ENCODE data around the gene ARSG.

Gene ARSG

DNA sequence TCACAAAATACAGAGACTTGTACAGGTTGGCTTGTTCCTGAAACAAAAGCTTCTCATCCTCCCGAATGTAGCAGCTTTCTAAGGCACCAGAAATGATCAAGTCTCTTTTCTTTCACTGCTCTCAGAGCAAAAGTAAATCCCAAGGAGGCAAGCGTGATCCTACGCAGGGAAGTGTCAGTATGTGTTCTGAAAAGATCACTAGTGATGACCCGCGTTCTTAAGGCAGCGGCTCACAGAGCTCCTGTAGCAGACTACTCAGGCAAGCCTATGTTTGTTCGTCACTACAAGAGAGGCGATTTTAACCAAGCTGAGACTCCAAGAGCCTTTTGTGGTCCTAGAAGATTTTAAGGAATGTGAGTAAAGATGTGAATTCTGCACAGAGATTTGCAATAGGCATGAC lies 131.5 kb downstream of the ARSG start:
- DNase-seq (ENCODE audit: extremely low spot score): no peak
- TF ChIP-seq PKNOX1 (IDR thresholded peaks at IDR 0.05): no peak
- no peak for TF ChIP-seq ELF4 (IDR thresholded peaks at IDR 0.05)
- TF ChIP-seq HDGF (IDR thresholded peaks at IDR 0.05; ENCODE audit: borderline replicate concordance): no peak
- TF ChIP-seq FOXK2 (IDR thresholded peaks at IDR 0.05): no peak
- no peak for TF ChIP-seq SUZ12 (IDR thresholded peaks at IDR 0.05)
- no peak for TF ChIP-seq BHLHE40 (IDR thresholded peaks at IDR 0.05; ENCODE audit: borderline replicate concordance)
- TF ChIP-seq L3MBTL2 (conservative IDR thresholded peaks at IDR 0.05): no peak
- no peak for TF ChIP-seq ARNT (IDR thresholded peaks at IDR 0.05)
- no peak for TF ChIP-seq FOXA1 (IDR thresholded peaks at IDR 0.05)
- TF ChIP-seq FOXM1 (IDR thresholded peaks at IDR 0.05; ENCODE audit: borderline replicate concordance): no peak
- no peak for TF ChIP-seq ZNF384 (IDR thresholded peaks at IDR 0.05)
- TF ChIP-seq LEF1 (IDR thresholded peaks at IDR 0.05; ENCODE audit: borderline replicate concordance): no peak
- ChIA-PET CTCF (interaction anchor here (0.6 kb wide), 2 partner anchors 11 to 47 kb away, joined by 3 to 6 read pairs; no protein-coding TSS in a partner anchor), POLR2A (no interaction called here)

- POLR2A ChIA-PET: no interaction called here
- CTCF ChIA-PET: interaction anchor here (0.6 kb wide), 1 partner anchor 47 kb away, joined by 3 read pairs; no protein-coding TSS in a partner anchor
- TF ChIP-seq ZNF384 (IDR thresholded peaks at IDR 0.05) (no peak), SUZ12 (IDR thresholded peaks at IDR 0.05) (no peak), TARDBP (IDR thresholded peaks at IDR 0.05) (no peak), ARNT (IDR thresholded peaks at IDR 0.05) (no peak), SP1 (IDR thresholded peaks at IDR 0.05) (no peak), L3MBTL2 (conservative IDR thresholded peaks at IDR 0.05) (no peak), CTBP1 (IDR thresholded peaks at IDR 0.05; ENCODE audit: borderline replicate concordance) (no peak), BHLHE40 (IDR thresholded peaks at IDR 0.05; ENCODE audit: borderline replicate concordance) (no peak), FOXM1 (IDR thresholded peaks at IDR 0.05; ENCODE audit: borderline replicate concordance) (no peak), LEF1 (IDR thresholded peaks at IDR 0.05; ENCODE audit: borderline replicate concordance) (no peak), NFRKB (IDR thresholded peaks at IDR 0.05) (no peak), FOXK2 (IDR thresholded peaks at IDR 0.05) (no peak), PKNOX1 (IDR thresholded peaks at IDR 0.05) (no peak), ELF4 (IDR thresholded peaks at IDR 0.05) (no peak), HDGF (IDR thresholded peaks at IDR 0.05; ENCODE audit: borderline replicate concordance) (no peak), FOXA1 (IDR thresholded peaks at IDR 0.05) (no peak)
- DNase-seq (ENCODE audit: extremely low spot score): no peak
Measured at GRCh38 chr17:68423251-68423650, 132.0 kb downstream of the ARSG start.

DNA sequence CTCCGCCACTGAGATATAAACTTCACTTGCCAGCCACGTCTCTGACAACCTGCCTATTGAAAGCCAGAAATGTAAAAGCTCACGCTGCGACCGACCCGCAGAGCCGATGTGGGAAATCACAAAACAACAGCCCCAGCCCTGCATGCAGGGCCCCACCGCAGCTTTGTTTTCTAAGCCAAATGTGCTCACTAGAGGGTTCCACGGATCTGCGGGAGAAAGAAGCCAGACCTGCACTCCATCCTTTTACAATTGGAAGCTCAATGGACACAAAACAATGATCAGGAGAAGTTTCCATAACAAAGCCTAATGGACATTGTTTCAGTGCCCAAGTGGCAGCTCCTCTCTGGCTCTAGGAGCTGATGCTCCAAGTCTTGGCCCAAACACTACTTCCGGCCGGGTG lies 132.9 kb downstream of the ARSG start:
- TF ChIP-seq SP1 (IDR thresholded peaks at IDR 0.05) (no peak), FOXM1 (IDR thresholded peaks at IDR 0.05; ENCODE audit: borderline replicate concordance) (no peak), FOXK2 (IDR thresholded peaks at IDR 0.05) (no peak), LEF1 (IDR thresholded peaks at IDR 0.05; ENCODE audit: borderline replicate concordance) (no peak), HDGF (IDR thresholded peaks at IDR 0.05; ENCODE audit: borderline replicate concordance) (no peak), BHLHE40 (IDR thresholded peaks at IDR 0.05; ENCODE audit: borderline replicate concordance) (no peak), SUZ12 (IDR thresholded peaks at IDR 0.05) (no peak), CTBP1 (IDR thresholded peaks at IDR 0.05; ENCODE audit: borderline replicate concordance) (no peak), L3MBTL2 (conservative IDR thresholded peaks at IDR 0.05) (no peak), TARDBP (IDR thresholded peaks at IDR 0.05) (no peak)
- POLR2A ChIA-PET: no interaction called here
- DNase-seq (ENCODE audit: extremely low spot score): no peak
- CTCF ChIA-PET: interaction anchor here (0.6 kb wide), 1 partner anchor 15 kb away, joined by 5 read pairs; no protein-coding TSS in a partner anchor

DNA sequence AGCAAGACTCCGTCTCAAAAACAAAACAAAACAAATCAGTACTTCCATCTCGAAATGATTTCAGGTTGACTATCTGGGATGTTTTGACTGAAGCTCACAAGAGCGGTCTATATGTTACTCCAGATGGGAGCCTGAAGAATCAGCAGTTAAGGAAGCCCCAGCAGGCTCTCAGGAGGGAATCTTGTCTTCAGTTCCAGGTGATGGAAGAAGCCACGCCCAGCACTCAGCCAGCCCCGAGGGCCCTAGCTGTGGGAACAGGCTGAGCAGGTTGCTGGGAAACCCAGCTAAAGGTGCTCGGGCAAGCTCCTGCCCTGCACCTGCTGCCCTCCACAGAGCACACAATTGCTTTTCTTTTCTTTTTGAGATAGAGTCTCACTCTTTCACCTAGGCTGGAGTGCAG lies 133.6 kb downstream of the ARSG start:
- ChIA-PET POLR2A (no interaction called here), CTCF (interaction anchor here (0.6 to 0.8 kb wide), 2 partner anchors 14 to 277 kb away, joined by 3 to 5 read pairs; no protein-coding TSS in a partner anchor)
- DNase-seq (ENCODE audit: extremely low spot score): no peak
- TF ChIP-seq LEF1 (IDR thresholded peaks at IDR 0.05; ENCODE audit: borderline replicate concordance): no peak
- TF ChIP-seq PKNOX1 (IDR thresholded peaks at IDR 0.05): no peak
- TF ChIP-seq NFRKB (IDR thresholded peaks at IDR 0.05): no peak
- TF ChIP-seq SUZ12 (IDR thresholded peaks at IDR 0.05): no peak
- TF ChIP-seq FOXK2 (IDR thresholded peaks at IDR 0.05): no peak
- TF ChIP-seq TARDBP (IDR thresholded peaks at IDR 0.05): no peak
- TF ChIP-seq CTBP1 (IDR thresholded peaks at IDR 0.05; ENCODE audit: borderline replicate concordance): no peak
- TF ChIP-seq BHLHE40 (IDR thresholded peaks at IDR 0.05; ENCODE audit: borderline replicate concordance): no peak
- TF ChIP-seq HDGF (IDR thresholded peaks at IDR 0.05; ENCODE audit: borderline replicate concordance): no peak
- no peak for TF ChIP-seq ZNF384 (IDR thresholded peaks at IDR 0.05)

DNA sequence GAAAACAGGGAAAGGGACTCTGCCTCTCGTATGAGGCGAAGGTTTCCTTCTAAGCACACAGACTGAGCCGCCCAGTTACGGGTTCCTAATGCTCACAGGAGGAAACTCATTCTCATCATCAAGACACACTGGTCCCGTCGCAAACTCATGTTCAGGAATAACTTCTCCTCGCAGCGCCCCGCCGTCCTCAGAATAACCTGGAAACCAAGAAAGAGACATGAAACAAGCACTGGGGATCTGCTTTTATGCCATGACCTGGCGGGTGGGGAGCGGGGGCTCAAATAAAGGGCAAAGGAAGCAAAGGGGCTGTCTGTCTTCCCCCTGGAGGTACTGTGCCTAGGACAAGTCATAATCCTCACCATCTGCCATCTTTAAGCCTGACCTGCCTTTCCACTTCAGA lies 134.7 kb downstream of the ARSG start:
- ChIA-PET CTCF (no interaction called here), POLR2A (no interaction called here)
- TF ChIP-seq FOXK2 (IDR thresholded peaks at IDR 0.05) (no peak), ZNF384 (IDR thresholded peaks at IDR 0.05) (no peak), ARNT (IDR thresholded peaks at IDR 0.05) (no peak), HDGF (IDR thresholded peaks at IDR 0.05; ENCODE audit: borderline replicate concordance) (no peak), L3MBTL2 (conservative IDR thresholded peaks at IDR 0.05) (no peak), SUZ12 (IDR thresholded peaks at IDR 0.05) (no peak), SP1 (IDR thresholded peaks at IDR 0.05) (no peak), ELF4 (IDR thresholded peaks at IDR 0.05) (no peak), TARDBP (IDR thresholded peaks at IDR 0.05) (no peak), CTBP1 (IDR thresholded peaks at IDR 0.05; ENCODE audit: borderline replicate concordance) (no peak)
- DNase-seq (ENCODE audit: extremely low spot score): no peak

GRCh38 chr17:68427575-68427974 lies 136.3 kb downstream of the ARSG start:
- DNase-seq (ENCODE audit: extremely low spot score): no peak
- POLR2A ChIA-PET: no interaction called here
- CTCF ChIA-PET: no interaction called here
- TF ChIP-seq SUZ12 (IDR thresholded peaks at IDR 0.05) (no peak), ARNT (IDR thresholded peaks at IDR 0.05) (no peak), NFRKB (IDR thresholded peaks at IDR 0.05) (no peak), PKNOX1 (IDR thresholded peaks at IDR 0.05) (no peak), FOXA1 (IDR thresholded peaks at IDR 0.05) (no peak)
